ENCODE measurements around the gene DAND5.

- no peak for TF ChIP-seq ZFX (IDR thresholded peaks at IDR 0.05; ENCODE audit: borderline replicate concordance)
- no peak for TF ChIP-seq CTCF (IDR thresholded peaks at IDR 0.05)
Measured at GRCh38 chr19:12967907-12968306, 1.5 kb upstream of the DAND5 start.
